SK-N-DZ (cell line): ENCODE data around the gene ICAM5.
"Not testable (repeated sequence)": the region's sequence is repeated elsewhere in the genome, so short reads cannot be mapped to it uniquely, and the experiment has no call there.

Experiments
- DNase-seq: peaks from one replicate; pipeline ENCODE4 v3.0.0-alpha.2; 2015; ENCODE audit warnings: low spot score

Gene ICAM5

DNA sequence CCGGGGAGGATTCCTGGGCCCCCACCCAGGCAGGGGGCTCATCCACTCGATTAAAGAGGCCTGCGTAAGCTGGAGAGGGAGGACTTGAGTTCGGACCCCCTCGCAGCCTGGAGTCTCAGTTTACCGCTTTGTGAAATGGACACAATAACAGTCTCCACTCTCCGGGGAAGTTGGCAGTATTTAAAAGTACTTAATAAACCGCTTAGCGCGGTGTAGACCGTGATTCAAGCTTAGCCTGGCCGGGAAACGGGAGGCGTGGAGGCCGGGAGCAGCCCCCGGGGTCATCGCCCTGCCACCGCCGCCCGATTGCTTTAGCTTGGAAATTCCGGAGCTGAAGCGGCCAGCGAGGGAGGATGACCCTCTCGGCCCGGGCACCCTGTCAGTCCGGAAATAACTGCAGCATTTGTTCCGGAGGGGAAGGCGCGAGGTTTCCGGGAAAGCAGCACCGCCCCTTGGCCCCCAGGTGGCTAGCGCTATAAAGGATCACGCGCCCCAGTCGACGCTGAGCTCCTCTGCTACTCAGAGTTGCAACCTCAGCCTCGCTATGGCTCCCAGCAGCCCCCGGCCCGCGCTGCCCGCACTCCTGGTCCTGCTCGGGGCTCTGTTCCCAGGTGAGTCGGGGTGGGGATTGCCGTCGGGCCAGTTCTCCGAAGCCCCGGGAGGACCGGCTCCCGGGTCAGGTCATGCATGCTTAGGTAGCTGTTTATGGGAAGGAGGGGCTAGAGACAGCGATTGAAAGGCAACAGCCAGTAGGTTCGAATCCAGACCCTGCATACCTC is 18.9 kb upstream of the ICAM5 start, which contains the start of gene ICAM1:
Gene ICAM1, plus strand, starts transcription at position 505 of the 779 bp plus-strand sequence. Its CDS starts 40 bp downstream, at position 545.
- DNase-seq = no peak

DNA sequence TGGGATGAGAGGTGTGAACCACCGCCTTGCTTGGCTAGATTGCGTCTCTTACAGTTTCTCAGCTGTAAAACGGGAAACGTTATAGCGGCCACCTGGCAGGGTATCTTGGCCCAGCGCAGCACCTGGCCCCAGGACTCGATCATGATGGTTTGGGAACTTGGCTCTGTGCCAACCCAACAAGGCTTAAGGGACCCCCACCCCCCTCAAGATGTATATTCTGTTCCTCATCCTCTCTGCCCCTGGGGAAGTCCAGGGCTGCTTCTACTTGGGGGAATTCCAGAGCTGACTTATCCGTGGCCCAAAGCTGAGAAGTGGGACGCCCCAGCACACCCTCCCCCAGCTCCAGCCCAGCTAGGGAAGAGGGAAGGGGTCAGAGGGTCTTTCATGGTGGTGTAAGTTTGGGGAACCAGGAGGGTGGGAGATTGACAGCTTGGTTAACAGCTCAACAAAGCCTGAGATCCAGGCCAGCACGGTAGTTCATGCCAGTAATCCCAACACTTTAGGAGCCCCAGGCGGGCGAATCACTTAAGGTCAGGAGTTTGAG is 18.1 kb upstream of the ICAM5 start:
- DNase-seq = no peak

DNA sequence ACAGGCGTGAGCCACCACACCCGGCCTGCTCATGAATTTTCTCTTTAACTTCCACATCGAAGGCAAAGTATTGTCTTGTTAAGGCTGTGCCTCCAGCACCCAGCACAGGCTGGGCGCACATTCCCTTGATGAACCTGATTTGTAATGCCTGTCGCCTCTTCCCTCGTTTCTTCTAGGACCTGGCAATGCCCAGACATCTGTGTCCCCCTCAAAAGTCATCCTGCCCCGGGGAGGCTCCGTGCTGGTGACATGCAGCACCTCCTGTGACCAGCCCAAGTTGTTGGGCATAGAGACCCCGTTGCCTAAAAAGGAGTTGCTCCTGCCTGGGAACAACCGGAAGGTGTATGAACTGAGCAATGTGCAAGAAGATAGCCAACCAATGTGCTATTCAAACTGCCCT is 15.2 kb upstream of the ICAM5 start:
- no peak for DNase-seq

DNA sequence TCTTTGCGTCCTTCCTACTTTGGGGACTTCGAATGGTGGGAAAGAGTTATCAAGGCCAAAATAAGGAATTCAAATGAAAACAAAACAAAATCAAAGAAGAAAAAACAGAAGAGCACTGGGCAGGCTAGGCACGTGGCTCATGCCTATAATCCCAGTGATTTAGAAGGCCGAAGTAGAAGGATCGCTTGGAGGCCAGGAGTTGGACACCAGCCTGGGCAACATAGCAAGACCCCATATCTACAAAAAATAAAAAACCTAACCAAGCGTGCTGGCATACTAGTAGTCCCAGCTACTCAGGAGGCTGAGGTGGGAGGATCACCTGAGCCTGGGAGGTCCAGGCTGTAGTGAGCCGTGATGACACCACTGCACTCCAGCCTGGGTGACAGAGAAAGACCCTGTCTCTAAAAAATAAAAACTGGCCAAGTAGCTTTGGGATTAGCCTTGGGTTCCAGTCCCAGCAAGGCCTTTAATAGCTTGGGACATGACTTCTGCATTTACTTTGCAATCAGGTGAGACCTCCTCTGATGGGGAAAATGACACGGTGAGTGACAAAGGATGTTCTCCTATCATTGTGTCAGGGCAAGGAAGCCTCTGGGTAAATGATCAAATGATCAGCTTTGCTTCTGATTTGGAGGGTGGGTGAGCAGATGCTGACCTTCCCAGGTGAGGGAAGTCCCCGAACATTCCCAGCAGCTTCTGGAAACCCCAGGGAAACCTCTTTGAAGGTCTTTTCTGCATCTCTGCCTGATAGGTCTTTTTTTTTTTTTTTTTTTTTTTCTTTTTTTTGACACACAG is 11.8 kb upstream of the ICAM5 start:
- no peak for DNase-seq

DNA sequence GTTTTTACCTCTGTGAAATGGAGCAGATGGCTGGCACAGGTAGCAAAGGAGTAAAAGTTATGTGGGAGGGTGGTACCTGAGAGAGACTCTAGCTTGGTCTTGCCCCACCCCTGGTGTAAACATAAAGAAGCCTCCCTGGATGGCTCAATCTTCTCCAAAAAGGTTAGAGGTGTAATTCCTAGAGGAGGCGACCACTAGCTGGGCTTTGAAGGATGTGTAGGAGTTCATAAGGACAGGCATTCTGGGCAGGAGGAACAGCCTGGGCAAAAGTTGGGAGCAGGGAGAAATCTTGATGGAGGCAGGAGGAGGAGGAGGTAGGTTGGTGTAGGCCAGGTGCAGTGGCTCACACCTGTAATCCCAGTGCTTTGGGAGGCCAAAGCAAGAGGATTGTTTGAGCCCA is 10.8 kb upstream of the ICAM5 start:
- DNase-seq = no peak

DNA sequence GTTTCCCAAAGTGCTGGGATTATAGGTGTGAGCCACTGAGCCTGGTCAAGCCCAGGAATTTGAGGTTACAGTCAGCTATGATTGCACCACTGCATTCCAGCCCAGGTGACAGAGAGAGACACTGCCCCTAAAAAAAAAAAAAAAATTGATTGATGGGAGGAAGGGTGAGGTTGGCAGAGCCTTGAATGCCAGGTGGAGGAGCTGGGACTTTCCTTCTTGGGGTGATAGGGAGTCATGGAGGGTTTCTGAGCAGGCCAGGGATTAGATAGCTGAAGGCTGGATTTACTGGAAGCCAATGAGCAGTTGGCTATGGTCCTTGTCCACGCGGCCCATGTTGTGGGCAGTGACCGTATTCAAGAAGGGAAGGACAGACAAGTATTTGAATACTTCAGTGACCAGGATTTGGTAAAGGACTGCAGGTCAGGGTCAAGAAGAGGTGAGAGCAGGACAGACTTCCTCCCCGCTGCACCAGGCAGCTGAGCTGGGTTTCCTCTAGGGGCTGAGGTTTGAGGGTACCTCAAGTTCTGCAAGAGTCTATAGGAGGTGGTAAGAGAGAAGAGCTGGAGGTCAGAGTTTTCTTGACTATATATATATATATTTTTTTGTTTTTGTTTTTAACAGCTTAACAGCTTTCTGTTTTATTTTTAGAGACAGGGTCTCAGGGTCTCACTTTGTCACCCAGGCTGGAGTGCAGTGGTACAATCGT is 9.9 kb upstream of the ICAM5 start:
- DNase-seq = no peak

DNA sequence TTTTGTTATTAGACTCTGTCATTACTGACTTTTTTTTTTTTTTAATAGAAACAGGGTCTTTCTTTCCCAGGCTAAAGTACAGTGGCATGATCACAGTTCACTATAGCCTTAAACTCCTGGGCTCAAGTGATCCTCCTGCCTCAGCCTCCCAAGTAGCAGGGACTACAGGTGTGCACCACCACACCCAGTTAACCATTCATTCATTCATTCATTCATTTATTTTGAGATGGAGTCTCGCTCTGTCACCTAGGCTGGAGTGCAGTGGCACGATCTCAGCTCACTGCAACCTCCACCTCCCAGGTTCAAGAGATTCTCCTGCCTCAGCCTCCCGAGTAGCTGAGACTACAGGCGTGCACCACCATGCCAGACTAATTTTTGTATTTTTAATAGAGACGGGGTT is 7.7 kb upstream of the ICAM5 start:
- not testable (repeated sequence) for DNase-seq

DNA sequence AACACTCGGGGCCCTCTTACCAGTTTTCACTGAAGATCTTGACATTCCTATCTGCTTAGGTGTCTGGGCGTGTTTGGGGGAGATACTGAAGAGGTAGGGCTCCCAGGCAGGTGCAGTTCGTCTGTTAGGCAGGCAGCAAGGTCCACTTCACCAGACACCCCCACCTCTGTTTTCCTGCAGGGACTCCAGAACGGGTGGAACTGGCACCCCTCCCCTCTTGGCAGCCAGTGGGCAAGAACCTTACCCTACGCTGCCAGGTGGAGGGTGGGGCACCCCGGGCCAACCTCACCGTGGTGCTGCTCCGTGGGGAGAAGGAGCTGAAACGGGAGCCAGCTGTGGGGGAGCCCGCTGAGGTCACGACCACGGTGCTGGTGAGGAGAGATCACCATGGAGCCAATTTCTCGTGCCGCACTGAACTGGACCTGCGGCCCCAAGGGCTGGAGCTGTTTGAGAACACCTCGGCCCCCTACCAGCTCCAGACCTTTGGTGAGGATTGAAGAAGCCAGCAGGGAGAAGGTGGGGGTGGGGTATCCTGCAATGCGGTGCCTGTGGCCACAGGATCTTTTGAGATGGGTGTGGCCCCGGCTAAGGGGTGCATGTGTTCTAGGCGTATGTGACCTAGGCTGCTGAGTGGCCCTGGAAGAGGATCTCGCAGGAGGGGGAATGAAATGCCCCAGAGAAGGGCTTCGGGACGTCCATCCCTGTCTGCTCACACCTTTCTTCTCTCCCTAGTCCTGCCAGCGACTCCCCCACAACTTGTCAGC is 6.3 kb upstream of the ICAM5 start:
- no peak for DNase-seq

DNA sequence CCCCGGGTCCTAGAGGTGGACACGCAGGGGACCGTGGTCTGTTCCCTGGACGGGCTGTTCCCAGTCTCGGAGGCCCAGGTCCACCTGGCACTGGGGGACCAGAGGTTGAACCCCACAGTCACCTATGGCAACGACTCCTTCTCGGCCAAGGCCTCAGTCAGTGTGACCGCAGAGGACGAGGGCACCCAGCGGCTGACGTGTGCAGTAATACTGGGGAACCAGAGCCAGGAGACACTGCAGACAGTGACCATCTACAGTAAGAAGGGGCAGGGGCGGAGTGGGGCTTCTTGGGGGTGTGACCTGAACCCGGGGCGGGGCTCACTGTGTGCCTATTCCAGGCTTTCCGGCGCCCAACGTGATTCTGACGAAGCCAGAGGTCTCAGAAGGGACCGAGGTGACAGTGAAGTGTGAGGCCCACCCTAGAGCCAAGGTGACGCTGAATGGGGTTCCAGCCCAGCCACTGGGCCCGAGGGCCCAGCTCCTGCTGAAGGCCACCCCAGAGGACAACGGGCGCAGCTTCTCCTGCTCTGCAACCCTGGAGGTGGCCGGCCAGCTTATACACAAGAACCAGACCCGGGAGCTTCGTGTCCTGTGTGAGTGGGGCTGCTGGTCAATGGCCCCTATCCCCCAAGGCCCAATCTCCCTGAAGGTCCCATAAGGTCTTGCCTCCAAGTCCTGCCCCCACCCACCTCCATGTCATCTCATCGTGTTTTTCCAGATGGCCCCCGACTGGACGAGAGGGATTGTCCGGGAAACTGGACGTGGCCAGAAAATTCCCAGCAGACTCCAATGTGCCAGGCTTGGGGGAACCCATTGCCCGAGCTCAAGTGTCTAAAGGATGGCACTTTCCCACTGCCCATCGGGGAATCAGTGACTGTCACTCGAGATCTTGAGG is 5.4 kb upstream of the ICAM5 start:
- no peak for DNase-seq

DNA sequence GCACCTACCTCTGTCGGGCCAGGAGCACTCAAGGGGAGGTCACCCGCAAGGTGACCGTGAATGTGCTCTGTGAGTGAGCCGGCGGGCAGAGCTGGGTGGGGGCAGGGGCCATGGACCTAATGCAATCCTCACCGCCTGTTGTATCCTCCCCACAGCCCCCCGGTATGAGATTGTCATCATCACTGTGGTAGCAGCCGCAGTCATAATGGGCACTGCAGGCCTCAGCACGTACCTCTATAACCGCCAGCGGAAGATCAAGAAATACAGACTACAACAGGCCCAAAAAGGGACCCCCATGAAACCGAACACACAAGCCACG is 4.8 kb upstream of the ICAM5 start:
- DNase-seq = no peak

DNA sequence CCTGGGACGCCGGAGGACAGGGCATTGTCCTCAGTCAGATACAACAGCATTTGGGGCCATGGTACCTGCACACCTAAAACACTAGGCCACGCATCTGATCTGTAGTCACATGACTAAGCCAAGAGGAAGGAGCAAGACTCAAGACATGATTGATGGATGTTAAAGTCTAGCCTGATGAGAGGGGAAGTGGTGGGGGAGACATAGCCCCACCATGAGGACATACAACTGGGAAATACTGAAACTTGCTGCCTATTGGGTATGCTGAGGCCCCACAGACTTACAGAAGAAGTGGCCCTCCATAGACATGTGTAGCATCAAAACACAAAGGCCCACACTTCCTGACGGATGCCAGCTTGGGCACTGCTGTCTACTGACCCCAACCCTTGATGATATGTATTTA is 4.4 kb upstream of the ICAM5 start:
- DNase-seq = no peak

DNA sequence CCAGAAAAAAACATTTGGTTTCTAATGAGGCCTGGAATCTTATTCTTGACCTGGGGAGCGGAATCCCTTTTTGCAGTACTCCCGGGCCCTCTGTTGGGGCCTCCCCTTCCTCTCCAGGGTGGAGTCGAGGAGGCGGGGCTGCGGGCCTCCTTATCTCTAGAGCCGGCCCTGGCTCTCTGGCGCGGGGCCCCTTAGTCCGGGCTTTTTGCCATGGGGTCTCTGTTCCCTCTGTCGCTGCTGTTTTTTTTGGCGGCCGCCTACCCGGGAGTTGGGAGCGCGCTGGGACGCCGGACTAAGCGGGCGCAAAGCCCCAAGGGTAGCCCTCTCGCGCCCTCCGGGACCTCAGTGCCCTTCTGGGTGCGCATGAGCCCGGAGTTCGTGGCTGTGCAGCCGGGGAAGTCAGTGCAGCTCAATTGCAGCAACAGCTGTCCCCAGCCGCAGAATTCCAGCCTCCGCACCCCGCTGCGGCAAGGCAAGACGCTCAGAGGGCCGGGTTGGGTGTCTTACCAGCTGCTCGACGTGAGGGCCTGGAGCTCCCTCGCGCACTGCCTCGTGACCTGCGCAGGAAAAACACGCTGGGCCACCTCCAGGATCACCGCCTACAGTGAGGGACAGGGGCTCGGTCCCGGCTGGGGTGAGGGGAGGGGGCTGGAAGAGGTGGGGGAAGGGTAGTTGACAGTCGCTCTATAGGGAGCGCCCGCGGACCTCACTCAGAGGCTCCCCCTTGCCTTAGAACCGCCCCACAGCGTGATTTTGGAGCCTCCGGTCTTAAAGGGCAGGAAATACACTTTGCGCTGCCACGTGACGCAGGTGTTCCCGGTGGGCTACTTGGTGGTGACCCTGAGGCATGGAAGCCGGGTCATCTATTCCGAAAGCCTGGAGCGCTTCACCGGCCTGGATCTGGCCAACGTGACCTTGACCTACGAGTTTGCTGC is 2.7 kb upstream of the ICAM5 start, which contains the start of gene ICAM4:
Gene ICAM4, plus strand, starts transcription at position 153 of the 935 bp plus-strand sequence. Its CDS starts 58 bp downstream, at position 211.
- DNase-seq = no peak

DNA sequence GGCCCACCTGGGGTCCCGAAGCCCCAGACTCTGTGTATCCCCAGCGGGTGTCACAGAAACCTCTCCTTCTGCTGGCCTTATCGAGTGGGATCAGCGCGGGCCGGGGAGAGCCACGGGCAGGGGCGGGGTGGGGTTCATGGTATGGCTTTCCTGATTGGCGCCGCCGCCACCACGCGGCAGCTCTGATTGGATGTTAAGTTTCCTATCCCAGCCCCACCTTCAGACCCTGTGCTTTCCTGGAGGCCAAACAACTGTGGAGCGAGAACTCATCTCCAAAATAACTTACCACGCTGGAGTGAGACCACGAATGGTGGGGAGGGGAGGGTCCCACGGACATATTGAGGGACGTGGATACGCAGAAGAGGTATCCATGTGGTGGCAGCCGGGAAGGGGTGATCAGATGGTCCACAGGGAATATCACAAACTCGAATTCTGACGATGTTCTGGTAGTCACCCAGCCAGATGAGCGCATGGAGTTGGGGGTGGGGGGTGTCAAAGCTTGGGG is 1.0 kb upstream of the ICAM5 start:
- DNase-seq = peak; percentile 53

DNA sequence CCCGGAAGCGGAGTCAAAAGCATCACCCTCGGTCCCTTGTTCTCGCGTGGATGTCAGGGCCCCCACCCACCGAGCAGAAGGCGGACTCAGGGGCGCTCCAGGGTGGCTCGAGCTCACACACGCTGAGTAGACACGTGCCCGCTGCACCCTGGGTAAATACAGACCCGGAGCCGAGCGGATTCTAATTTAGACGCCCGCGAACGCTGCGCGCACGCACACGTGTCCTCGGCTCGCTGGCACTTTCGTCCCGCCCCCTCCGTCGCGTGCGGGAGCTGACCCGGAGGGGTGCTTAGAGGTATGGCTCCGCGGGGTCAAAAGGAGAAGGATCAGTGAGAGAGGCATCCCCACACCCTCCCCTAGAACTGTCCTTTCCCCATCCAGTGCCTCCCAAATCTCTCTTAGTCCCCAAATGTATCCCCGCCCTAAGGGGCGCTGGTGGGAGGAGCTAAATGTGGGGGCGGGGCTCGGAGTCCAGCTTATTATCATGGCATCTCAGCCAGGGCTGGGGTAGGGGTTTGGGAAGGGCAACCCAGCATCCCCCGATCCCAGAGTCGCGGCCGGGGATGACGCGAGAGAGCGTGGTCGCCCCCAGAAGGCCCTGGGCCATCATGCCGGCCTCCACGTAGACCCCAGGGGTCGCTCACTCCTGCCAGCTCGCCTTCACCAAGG is 451 bp upstream of the ICAM5 start:
- DNase-seq = peak; percentile 37

DNA sequence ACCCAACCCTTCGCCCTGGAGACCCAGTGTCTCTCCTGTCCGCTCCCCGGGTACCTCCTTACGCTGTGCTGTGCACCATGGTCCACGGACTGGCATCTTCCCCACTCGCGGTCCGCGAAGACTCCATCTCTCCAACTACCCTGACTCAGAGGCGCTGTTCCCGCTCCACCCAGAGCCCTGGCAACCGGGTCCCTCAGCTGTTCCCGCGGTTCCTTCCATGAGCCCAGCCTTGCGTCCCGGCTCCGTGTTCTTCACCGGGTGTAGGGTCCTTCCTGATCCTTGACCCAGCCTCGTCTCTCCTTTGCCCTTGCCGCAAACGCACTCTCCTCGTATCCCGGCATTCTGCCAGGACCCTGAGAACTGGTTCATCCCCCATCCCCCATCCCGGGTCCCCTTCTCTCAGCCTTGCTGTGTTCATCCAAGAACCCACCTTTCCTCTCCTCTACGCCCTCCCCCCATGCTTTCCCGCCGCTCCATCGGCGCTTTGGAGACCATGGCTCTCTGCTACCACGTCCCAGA is 664 bp downstream of the ICAM5 start:
- DNase-seq = no peak

DNA sequence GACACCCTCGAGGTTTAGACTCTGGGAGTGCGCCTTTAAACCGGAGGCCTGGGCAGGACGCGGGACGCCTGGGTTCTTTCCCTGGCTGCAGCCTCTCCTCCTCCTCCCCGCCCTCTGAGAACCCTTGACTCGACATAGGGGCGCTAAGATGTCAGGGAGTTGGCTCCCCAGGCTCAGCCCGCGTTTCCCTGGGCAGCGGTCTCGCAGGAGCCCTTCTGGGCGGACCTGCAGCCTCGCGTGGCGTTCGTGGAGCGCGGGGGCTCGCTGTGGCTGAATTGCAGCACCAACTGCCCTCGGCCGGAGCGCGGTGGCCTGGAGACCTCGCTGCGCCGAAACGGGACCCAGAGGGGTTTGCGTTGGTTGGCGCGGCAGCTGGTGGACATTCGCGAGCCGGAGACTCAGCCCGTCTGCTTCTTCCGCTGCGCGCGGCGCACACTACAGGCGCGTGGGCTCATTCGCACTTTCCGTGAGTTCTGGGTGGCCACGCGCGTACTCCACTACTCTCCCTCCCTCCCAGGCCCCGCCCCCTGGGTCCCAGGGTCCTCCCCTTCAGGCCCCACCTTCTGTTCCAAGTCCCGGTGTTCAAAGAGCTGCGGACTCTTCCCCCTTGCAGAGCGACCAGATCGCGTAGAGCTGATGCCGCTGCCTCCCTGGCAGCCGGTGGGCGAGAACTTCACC is 1.3 kb downstream of the ICAM5 start:
- no peak for DNase-seq

DNA sequence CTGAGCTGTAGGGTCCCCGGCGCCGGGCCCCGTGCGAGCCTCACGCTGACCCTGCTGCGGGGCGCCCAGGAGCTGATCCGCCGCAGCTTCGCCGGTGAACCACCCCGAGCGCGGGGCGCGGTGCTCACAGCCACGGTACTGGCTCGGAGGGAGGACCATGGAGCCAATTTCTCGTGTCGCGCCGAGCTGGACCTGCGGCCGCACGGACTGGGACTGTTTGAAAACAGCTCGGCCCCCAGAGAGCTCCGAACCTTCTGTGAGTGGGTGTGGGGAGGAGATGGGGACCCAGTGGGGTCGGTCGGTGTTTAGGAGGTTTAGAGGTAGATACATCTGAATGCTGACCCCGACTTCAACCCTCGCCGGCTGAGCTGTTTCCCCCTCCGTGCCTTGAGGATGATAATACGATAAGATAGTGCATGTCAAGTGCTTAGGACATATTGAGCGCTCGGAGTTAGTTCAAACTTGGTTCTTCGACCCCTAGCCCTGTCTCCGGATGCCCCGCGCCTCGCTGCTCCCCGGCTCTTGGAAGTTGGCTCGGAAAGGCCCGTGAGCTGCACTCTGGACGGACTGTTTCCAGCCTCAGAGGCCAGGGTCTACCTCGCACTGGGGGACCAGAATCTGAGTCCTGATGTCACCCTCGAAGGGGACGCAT is 1.9 kb downstream of the ICAM5 start:
- DNase-seq = no peak
